Fibroblast of peridontal ligament (primary cell): ENCODE results near the gene CMTM3.

ENCODE experiments used
- DNase-seq: peaks from one replicate; pipeline ENCODE4 v3.0.0-alpha.2; 2010; ENCODE audit errors: extremely low read depth

The CMTM3 gene

GRCh38 chr16:66662445-66663194 lies 58.1 kb downstream of the CMTM3 start:
- DNase-seq, result peak; percentile 63
